Activated CD8-positive, alpha-beta memory T cell treated with anti-CD3 and anti-CD28 coated beads for 48 hours (primary cell): Measurements from ENCODE around the gene PTPN21.

Experiments used
- DNase-seq, 3 experiments: peaks; one replicate each; pipeline ENCODE4 v3.0.0-alpha.2; 2020; ENCODE audit warnings: low read depth in 2 of 3, low spot score in 2 of 3

The PTPN21 gene

DNA sequence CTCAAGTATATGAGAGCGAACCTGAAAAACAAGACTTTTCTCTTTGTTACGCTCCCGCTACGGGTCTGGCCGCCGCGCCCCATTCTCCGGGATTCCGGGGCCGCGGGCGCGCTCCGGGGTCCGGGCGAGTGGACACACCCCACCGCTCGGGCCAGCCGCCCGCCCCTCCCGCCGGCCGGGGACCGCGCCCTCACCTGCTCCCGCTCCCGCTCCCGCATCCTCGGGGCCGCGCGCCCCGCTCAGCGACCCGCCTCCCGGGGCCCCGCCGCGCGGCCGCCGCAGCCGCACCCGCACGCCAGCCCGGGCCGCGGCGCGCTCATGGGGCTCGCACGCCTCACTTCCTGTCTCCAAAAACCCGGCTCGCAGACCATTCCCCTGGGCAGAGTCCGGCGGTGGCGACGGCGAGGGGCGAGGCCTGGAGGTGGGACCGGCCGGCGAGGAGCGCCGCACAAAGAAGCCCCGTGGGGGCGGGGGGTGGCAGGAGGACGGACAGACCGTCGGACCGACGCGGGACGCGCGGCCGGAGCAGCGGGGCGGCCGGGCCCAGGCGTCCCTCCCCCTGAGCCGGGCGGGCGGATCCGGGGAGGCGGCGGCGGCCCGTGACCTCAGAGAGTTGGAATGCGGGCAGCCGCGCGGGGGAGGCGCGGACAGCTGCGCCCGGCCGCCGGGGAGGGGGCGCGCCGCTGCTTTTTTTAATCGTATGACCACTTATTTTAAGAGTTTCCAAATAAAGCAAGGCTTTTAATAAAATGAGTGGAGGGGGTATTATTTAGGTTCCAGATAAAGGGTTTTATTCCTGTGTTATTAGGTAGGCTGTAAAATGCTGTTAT lies at the start of gene PTPN21:
Gene PTPN21 (minus strand): TSS at position 551 of the 830 bp plus-strand sequence. CDS start 4,590 bp downstream, outside the sequence.
- DNase-seq = no peak

DNA sequence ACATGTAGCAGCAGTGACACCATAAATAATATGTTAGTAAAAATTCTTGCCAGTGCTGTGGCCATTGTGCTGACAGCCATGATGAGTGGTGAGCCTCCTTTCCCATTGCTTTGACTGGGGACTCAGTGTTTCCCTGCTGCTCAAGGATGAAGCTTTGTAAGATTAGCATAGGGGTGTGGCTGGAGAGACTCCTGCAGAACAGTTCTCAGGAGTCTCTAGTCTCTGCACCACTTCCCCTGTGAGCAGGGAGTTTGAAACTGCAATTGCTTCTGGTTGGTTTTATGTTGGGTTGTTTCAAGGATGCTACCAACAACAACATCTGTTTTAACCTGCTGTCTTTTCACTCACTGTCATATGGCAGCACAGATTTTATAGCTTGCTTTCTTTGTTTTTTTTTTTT lies 49.4 kb upstream of the PTPN21 start:
- DNase-seq = no peak

DNA sequence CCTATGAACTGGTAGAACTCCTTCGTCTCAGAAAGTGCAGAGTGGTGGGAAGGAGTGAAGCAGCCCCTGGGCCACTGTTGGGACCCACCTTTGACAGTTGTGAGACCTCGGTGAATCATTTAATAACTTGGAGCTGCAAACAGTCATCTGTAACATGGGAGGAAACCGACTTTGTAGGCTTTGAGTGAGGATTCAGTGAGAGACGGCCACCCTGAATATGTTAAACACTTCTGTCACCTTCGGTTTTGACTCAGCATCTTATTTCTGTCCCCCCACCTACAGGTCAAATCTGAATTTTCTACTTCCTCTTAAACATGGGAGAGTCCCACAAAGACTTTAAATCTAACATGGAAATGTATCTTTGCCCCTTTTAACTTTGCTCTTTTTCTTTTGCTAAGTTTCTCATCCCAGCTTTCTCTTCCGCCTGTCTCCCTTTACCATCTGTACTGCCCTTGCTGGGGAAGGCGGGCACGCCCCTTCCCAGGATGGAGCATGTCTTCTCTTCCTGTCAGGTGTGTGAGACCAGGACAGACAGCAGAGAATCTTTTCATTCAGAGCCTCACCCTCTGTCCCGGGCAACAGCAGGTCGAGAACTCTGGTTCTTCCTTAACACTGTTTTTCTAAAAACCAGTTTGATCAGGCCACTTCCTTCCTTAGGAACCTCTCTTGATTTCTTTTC lies 45.1 kb upstream of the PTPN21 start:
- DNase-seq = peak in 1 of 3 experiments; percentile 8

DNA sequence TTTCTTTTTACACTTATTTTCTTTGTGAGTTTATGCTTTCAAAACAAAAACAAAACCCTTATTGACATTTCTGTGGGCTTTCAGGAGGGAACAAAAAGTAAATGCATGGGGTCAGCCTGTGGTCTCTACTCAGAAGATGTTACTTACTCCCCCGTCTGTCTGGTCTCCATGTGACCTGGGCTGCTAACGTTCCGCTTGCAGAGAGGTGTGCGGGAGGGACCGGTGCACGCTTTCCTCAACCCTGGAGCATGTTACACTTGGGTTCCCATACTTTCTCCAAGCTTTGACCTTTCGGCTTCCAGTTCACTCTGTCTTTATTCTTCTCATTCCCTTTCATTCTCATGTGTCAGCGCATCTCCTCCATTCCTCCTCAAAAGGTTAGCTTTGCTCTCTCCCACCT lies 44.5 kb upstream of the PTPN21 start:
- no peak for DNase-seq

DNA sequence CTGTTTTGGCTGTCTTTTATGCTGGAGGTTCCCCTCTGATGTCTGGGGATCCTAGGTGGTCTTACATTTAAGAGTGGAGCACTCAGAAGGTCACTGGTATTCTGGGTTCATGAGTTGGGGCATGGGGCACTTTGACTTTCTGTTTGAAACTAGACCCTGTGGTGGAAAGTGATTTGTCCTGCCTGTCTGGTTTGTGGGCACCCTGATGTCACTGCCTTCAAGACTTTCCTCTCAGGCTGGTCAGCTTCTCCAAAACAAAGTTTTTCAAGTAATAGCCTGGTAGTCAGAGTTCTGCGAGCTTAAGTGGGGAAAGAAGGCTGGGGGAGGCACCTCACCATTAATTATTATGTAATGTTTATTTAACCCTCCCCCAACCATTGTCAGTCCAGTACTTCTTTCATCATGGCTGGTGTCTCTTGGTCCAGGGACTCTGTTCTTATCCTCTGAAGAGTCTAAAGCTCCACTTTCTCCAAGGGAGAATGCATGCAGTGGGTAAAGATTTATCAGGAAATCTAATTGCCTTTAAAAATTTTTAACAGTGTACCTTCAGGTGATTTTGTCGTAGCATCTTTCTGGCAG lies 43.4 kb upstream of the PTPN21 start:
- no peak for DNase-seq

DNA sequence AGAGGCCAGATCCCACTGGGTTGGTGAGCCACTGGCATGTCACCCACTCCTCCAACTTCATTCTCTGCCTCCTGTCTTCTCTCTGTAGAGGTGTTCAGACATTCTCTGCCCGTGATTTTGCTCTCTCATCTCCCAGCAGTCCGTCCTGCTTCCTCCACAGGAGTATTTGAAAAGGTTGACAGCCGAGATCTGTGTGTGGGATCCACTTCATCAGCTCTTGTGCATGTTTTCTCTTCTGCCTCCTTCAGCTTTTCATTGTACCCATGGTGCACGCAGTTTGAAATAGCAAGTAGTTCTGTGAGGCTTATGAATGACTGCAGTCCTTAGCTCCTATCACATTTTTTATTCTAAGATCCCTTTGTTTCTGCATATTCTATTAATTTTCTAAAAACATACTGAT lies 42.8 kb upstream of the PTPN21 start:
- DNase-seq = no peak

DNA sequence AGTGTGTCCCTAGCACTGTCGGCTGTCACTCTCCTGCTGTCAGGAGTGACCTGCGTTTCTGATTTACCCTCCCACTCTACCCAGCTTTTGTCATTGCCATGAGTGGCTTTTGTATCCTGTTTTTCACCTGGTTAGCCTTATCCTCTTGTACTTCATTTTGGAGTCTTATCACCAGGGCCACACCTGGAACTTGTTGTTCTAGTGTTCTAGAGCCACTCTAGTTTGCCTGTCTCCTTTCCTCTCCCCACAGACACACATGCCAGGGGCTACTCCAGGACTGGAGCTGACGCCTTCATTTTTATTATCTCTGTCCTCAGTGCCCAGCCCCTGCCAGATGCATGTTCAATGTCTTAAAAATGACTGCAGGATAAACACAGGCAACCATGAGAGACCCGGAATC lies 42.2 kb upstream of the PTPN21 start:
- DNase-seq = no peak

DNA sequence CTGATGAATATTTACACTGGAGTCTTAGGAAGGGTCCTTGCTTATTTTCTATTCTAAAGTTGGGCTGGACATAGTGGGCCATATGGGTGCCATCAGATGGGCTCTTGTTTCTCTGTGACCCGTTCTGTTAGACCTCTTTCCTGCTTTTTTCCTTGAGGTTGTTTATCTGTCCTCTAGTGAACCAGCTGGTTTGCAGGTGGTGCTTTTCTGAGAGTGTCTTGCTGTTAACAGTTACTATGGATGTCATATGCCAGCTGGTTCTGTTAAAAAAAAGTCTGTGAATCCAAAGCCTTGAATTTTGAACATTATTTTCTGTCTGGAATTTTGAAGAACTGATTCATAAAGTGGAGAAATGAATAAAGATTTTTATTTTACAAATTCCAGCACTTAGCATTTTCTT lies 37.2 kb upstream of the PTPN21 start:
- no peak for DNase-seq

DNA sequence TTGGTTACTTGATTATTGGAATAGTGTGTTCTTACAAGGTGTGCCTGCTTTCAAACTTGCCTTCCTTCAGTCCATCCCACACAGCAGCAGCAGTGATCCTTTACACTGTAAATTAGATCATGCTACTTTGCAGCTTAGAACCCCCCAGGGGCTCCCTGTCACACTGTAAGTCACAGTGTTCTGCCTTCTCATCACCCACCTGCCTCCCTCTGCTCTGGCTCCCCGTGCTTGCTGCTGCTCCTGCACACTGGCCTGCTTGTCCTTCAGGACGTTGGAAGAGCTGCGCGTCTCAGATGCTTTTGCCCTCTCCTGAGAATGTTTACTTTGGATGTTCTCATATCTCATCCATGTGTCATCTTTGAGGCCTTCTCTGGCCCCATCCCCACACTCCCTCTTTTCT lies 35.4 kb upstream of the PTPN21 start:
- DNase-seq = no peak

DNA sequence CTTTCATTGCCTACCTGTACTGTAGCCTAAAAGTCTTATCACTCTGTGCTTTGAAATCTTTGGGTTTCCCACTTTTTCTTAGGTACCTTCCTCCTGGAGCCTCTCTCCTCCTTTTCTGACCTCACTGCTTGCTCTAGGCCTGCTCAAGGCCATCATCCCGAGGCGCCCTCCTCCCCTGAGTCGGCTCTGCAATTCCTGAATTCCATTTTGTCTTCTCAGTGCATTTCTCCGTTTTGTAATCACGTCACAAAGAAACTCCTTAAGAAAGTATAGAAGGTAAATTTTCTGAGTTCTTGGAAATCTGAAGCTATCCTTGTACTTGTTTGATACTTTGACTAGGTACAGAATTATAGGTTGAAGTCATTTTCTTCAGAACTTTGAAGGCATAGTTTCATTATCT lies 33.3 kb upstream of the PTPN21 start:
- DNase-seq = no peak

DNA sequence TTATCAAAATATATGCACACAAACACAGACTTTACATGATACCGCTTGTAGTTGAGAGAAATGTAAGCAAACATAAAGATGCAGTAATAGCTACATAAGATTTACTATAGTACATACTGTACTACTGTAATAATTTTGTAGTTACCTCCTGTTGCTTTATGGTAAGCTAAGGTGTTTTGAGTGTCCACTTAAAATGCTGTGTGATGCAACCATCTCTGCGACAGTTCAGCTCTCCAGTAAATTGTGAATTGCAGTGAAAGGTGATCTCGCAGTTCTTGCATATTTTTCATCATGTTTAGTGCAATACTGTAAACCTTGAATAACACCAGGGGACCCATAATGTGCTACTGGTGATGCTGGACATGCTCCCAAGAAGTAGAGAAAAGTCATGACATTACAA lies 29.6 kb upstream of the PTPN21 start:
- no peak for DNase-seq

DNA sequence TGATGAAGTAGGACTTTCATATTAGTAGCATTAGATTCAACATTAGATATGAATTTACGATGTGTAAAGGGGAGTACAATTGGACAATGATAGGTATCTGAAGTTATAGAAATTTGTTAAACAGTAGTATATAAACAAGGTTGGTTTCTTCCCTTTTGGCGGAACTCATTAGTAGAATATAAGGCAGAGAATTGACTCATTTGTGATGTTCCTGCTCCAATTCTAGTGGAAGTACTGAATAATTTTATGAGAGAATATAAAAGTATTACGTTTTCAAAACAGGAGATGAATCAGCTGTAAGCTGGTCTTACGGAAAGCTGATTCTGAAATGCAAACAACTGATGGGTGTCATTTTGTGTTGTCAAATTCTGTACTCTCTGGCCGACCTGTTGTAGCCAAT lies 21.4 kb upstream of the PTPN21 start:
- DNase-seq = no peak

DNA sequence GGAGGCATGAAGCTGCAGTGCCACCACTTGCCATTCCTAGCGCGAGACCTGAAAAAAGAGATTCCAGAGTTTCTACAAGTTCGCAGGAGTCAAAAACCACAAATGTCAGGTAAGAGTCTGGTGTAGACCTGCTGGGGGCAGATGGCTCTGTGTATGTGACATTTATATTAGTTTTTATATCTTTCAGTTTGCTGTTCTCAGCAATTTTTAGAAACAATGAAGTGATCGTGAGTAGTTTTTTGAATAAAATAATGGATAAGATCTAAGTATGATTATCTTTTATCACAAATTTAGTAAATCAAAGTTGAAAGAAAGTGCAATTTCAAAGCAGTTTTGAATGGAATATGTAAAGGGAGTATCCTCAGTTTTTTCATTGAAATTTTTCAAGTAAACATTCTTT lies 17.3 kb upstream of the PTPN21 start:
- DNase-seq = no peak

DNA sequence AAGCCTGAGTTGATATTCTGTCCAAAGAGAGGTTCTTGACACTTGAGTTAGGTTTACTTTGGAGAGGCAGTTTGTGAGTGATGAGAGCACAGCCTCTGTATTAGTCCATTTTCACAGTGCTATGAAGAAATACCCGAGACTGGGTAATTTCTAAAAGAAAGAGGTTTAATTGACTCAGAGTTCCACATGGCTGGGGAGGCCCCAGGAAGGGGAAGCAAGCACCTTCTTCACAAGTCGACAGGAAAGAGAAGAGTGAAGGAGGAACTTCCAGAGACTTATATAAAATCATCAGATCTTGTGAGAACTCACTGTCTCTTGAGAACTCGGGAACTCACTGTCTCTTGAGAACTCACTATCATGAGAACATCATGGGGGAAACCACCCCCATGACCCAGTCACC lies 13.4 kb upstream of the PTPN21 start:
- DNase-seq = no peak

DNA sequence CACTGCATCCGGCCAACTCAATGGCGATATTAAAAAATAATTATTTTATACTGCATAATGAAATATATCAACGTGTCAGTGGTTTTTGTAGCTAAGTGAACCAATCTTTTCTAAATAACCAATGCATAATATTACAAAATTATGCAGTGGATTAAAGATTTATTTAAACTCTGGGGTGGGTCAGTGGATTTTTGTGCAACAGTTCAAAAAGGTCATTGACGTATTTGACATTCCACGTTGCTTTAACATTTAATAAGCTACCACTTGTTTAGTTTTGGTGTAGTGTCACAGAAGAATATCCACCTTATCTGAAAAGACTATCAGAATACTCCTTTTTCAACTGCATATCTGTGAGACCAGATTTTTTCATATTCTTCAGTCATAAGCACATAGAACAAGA lies 10.6 kb upstream of the PTPN21 start:
- no peak for DNase-seq

DNA sequence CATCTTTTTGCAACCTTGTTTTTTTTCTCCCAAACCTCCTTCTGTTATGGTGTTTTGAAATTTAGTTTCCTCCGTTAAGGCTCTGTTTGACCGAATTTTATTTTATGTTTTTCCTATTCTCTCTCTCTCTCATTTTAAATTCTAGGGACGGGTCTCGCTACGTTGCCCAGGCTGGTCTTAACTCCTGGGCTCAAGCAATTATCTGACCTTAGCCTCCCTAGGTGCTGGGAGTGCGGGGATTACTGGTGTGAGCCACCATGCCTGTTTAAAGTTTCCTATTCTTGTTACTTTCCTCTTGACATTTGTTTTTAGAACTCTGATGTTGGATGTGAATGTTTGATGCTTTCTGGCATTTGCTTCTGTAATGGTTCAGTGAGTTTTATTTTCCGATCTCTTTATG lies 9.0 kb upstream of the PTPN21 start:
- DNase-seq = no peak

DNA sequence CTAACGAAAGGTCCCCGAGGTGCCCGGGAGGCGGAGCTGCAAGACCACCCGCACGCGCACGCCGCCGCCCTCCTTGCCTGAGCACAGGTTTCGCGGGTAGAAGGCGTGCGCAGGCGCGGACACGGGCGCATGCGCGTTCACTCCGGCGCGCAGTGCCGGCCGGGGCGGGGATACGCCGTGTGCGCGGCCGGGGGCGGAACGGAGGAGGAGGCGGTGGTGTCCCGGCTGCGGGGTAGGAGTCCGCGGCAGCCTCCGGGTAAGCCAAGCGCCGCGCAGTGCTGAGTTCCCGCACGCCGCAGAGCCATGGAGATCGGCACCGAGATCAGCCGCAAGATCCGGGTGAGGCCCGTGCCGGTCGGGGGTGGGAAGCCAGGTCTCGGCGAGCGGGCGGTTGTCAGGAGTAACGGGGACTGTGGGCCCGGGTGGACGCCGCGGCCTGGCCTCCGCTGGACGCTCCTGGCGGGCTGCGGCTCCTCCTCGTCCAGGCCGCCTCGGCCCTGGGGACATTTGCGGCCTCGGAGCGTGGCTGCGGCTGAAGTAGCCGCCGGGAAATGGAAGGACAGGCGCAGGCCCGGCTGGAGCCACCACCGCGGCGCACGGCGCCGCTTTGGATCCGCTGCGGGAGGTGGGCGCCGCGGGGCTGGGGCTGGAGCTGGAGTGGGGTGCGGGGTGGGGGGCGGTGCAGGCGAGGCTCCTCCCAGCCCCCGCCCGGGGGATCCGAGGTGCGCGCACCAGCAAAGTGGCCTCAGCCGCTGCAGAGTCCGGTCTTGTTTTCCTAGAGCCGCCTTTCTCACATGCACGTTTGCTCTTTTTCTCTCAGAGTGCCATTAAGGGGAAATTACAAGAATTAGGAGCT lies 8.3 kb upstream of the PTPN21 start, which contains the start of gene ZC3H14:
Gene ZC3H14 (plus strand): TSS at position 207 of the 856 bp plus-strand sequence. CDS start 97 bp downstream, at position 304.
- DNase-seq = peak; percentile 68 to 86 (median 74)

DNA sequence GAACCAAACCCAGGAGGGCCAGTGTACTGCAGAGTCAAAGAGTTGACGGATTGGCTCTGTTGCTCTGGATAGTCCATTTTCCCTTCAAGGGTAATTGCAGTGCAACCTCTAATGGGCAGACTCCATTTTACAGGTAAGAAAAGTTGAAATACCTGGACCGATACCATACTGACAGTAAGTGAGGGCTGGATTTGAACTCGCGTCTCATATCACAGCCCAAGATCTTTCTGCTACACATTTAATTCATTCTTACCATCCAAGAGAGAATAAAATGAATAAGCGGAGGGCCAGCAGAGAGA lies 7.7 kb upstream of the PTPN21 start:
- no peak for DNase-seq

DNA sequence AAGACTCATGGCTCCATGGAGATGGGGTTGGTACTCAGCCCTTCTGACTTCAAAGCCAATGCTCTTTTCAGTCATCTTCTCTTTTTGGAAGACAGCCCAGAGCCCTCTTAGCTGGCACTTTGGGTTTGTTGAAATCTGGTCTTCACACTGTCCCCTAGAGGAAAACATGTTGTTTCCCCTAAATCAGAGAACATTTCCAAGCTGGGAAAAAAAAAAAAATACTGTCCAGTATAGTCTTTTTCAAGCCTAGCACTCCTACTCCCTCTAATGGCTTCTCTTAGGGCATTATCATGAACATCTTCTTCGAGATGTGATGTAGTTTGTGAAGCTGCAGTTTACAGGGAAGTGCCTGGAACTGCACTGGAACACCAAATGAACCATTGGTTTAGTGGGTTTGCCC lies 5.0 kb upstream of the PTPN21 start:
- DNase-seq = no peak

DNA sequence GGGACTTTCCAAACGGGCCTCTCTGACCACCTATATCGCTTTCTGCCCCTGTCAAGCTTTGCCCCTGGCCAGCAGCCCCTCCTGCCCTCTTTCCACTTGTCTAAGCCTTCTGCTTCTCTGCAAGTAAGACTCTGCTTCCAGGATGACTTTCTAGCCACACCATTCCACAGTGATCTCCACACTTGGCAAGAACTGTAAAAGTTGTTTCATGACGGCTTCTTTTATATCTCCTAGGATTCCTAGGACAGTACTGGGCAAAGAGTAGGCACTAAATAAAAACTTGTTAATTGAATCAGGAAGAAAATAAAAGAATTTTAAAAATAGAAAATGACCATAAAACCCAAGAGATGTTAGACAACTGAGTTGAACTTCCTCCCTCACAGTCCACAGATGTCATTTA lies 1.8 kb upstream of the PTPN21 start:
- no peak for DNase-seq

DNA sequence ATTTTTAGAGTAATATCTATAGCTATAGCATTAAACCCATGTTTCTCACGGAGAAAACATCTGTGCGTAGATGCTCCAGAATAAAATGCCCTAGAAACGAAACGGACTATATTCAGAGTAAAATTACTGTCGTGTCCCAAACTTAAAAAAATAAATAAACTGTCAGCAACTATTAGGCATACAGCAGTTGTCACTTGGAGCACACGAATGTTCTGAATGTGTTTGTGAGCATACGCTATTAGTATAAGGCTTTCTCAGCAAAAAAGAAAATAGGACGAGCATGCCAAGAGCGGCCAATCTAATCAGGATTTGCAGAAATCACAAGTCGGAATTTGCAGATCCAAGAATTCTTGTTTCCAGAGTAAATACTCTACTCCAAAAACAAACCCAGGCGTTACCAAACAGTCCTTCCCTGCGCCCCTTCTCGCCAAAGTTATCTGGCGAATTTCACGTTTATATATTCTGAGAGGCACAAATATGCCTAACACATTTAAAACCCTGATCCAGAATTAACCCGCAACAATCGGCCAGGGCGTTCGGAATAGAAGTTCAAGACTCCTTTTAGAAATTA lies 836 bp downstream of the PTPN21 start:
- DNase-seq = no peak
